ENCODE measurements around the gene SPTLC1. TPM values are rescaled to one million over a fixed set of nuclear protein-coding genes. Genes with fewer than 3 reads are reported as not detected.

The SPTLC1 gene
- total and polyA plus RNA-seq, 4 experiments from 2014 or later, result 45.6 to 57.9 (median 56.8) TPM

DNA sequence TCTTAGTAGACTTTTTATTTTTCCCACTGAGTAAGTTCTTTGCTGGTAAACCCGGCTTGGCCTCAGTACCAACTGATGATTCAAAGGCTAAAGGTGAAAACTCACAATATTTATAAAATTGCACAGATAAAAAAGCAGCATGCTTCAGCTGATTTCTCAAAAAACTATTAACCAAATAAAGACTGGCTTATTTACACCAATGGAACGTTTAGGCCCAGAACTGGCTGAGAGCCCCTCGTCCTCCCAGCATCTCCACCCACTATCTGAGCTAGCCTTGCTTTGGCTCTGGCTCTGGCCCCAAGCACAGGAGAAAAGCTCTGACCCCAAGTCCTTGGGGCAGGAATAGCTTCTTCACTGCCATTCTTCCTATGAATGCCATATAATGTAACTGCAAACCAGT, 68.5 kb downstream of the SPTLC1 start:
- no peak for DNase-seq
- intact Hi-C loops (cut with micrococcal nuclease), result no loop called here
- H3K27me3 Mint-ChIP-seq, result no peaks in the 10 kb centered on the region
- CTCF ChIA-PET (ENCODE audit: partially characterized antibody), result no interaction called here
- Histone ChIP-seq H3K9me3 (ENCODE audit: control insufficient read depth in 1 of 2, low read length in 2 of 2) (peaks cover 0 to 4% of the 10 kb centered on the region in 2 donors), H3K4me3 (ENCODE audit: low read length in 2 of 2) (no peak overlapping the region), H3K36me3 (ENCODE audit: insufficient read depth, low read length) (peaks cover 70% of the 10 kb centered on the region), H3K27me3 (ENCODE audit: insufficient read depth, low read length) (no peaks in the 10 kb centered on the region), H3K27ac (ENCODE audit: low read depth, low read length) (no peak overlapping the region), H3K4me1 (ENCODE audit: insufficient read depth, low read length) (no peaks in the 10 kb centered on the region)
- H3K9me3 Mint-ChIP-seq, result peaks cover 7 to 28% (median 20%) of the 10 kb centered on the region in 8 donors
- no peak overlapping the region for H3K4me3 Mint-ChIP-seq
- no peaks in the 10 kb centered on the region for H3K4me1 Mint-ChIP-seq
- no peak overlapping the region for H3K27ac Mint-ChIP-seq
- H3K36me3 Mint-ChIP-seq, result peaks cover 91% of the 10 kb centered on the region in 2 donors
- POLR2A ChIA-PET (ENCODE audit: partially characterized antibody), result no interaction called here

DNA sequence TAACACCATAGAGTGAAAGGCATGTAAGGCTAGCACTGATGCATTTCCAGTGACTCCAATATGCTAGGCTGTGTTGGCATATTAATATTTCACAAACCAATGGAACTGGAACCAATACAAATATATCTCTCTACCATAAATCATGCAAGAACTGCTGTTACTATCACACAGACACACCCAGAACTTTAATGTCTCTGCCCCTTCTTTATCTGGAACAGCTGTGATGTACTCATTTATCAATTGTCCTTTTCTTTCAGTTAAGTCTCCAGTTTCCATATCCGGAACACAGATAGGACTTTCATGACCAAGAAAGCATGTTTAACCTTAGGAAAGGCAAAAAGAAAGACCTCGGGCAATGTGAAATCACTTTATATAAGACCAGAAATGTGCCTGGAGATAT, 70.3 kb downstream of the SPTLC1 start:
- Mint-ChIP-seq H3K9me3 (peaks cover 7 to 29% (median 20%) of the 10 kb centered on the region in 8 donors), H3K27me3 (no peaks in the 10 kb centered on the region), H3K4me3 (no peak overlapping the region), H3K27ac (no peak overlapping the region), H3K4me1 (no peaks in the 10 kb centered on the region), H3K36me3 (peaks cover 81 to 85% of the 10 kb centered on the region in 2 donors)
- CTCF ChIA-PET (ENCODE audit: partially characterized antibody), result no interaction called here
- POLR2A ChIA-PET (ENCODE audit: partially characterized antibody), result interaction anchor here (0.9 kb wide), 1 partner anchor 14 kb away, joined by 3 read pairs; no protein-coding TSS in a partner anchor
- no peak for DNase-seq
- H3K27me3 ChIP-seq (ENCODE audit: insufficient read depth, low read length), result no peaks in the 10 kb centered on the region
- H3K9me3 ChIP-seq (ENCODE audit: control insufficient read depth in 1 of 2, low read length in 2 of 2), result peaks cover 0 to 4% of the 10 kb centered on the region in 2 donors
- no peak overlapping the region for H3K4me3 ChIP-seq (ENCODE audit: low read length in 2 of 2)
- intact Hi-C loops (cut with micrococcal nuclease), result no loop called here
- H3K36me3 ChIP-seq (ENCODE audit: insufficient read depth, low read length), result peaks cover 65% of the 10 kb centered on the region
- no peaks in the 10 kb centered on the region for H3K4me1 ChIP-seq (ENCODE audit: insufficient read depth, low read length)
- H3K27ac ChIP-seq (ENCODE audit: low read depth, low read length), result no peak overlapping the region

DNA sequence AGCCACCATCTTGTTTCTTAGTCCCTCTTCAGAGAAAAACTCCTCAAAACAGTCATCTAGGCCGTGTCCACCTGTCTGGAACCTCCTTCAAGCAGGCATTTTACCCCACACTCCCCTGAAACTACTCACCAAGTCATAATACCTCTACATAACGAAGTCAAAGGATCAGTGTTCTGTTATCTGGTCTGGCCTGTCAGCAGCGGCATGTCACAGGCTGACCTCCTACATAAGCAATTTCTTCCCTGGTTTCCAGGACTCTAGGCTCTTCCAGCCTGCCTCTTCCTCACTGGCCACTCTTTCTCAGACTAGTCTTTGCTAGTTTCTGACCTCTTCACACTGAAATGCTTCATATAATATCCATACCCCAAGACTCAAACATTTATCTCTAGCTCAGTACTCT, 72.2 kb downstream of the SPTLC1 start:
- H3K27ac ChIP-seq (ENCODE audit: low read depth, low read length), result no peak overlapping the region
- no peak overlapping the region for H3K4me3 ChIP-seq (ENCODE audit: low read length in 2 of 2)
- no peak for DNase-seq
- no peak overlapping the region for H3K27ac Mint-ChIP-seq
- peaks cover 7 to 29% (median 20%) of the 10 kb centered on the region in 8 donors for H3K9me3 Mint-ChIP-seq
- POLR2A ChIA-PET (ENCODE audit: partially characterized antibody), result no interaction called here
- peaks cover 77 to 79% of the 10 kb centered on the region in 2 donors for H3K36me3 Mint-ChIP-seq
- no peaks in the 10 kb centered on the region for H3K4me1 ChIP-seq (ENCODE audit: insufficient read depth, low read length)
- no peaks in the 10 kb centered on the region for H3K4me1 Mint-ChIP-seq
- H3K27me3 ChIP-seq (ENCODE audit: insufficient read depth, low read length), result no peaks in the 10 kb centered on the region
- intact Hi-C loops (cut with micrococcal nuclease), result no loop called here
- peaks cover 51% of the 10 kb centered on the region for H3K36me3 ChIP-seq (ENCODE audit: insufficient read depth, low read length)
- no peaks in the 10 kb centered on the region for H3K27me3 Mint-ChIP-seq
- peaks cover 0 to 4% of the 10 kb centered on the region in 2 donors for H3K9me3 ChIP-seq (ENCODE audit: control insufficient read depth in 1 of 2, low read length in 2 of 2)
- CTCF ChIA-PET (ENCODE audit: partially characterized antibody), result no interaction called here
- H3K4me3 Mint-ChIP-seq, result no peak overlapping the region

DNA sequence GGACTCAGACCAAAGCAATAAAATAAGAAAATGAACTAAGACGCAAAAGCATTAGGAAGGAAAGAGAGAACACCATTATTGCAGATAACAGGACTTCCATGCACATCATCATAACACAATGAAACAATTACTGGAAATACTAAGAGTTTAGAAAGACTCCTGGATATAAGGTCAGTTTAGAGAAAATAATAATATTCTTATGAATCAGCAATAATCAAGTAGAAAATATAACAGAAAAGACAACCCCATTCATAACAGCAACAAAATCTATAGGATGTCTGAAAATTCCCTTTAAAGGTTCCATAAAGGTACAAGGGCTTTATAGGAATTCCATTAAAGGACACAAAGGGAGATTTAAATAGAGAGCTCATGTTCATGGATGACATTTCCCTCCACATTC, 73.0 kb downstream of the SPTLC1 start:
- H3K9me3 ChIP-seq (ENCODE audit: control insufficient read depth in 1 of 2, low read length in 2 of 2), result peaks cover 0 to 4% of the 10 kb centered on the region in 2 donors
- DNase-seq, result no peak
- H3K9me3 Mint-ChIP-seq, result peaks cover 7 to 29% (median 20%) of the 10 kb centered on the region in 8 donors
- ChIA-PET CTCF (ENCODE audit: partially characterized antibody) (no interaction called here), POLR2A (ENCODE audit: partially characterized antibody) (no interaction called here)
- no peak overlapping the region for H3K27ac Mint-ChIP-seq
- no peaks in the 10 kb centered on the region for H3K27me3 Mint-ChIP-seq
- no peak overlapping the region for H3K27ac ChIP-seq (ENCODE audit: low read depth, low read length)
- H3K4me1 Mint-ChIP-seq, result no peaks in the 10 kb centered on the region
- no peaks in the 10 kb centered on the region for H3K27me3 ChIP-seq (ENCODE audit: insufficient read depth, low read length)
- peaks cover 53% of the 10 kb centered on the region for H3K36me3 ChIP-seq (ENCODE audit: insufficient read depth, low read length)
- no peaks in the 10 kb centered on the region for H3K4me1 ChIP-seq (ENCODE audit: insufficient read depth, low read length)
- intact Hi-C loops (cut with micrococcal nuclease), result no loop called here
- H3K4me3 Mint-ChIP-seq, result no peak overlapping the region
- H3K4me3 ChIP-seq (ENCODE audit: low read length in 2 of 2), result no peak overlapping the region
- H3K36me3 Mint-ChIP-seq, result peaks cover 76 to 81% of the 10 kb centered on the region in 2 donors

DNA sequence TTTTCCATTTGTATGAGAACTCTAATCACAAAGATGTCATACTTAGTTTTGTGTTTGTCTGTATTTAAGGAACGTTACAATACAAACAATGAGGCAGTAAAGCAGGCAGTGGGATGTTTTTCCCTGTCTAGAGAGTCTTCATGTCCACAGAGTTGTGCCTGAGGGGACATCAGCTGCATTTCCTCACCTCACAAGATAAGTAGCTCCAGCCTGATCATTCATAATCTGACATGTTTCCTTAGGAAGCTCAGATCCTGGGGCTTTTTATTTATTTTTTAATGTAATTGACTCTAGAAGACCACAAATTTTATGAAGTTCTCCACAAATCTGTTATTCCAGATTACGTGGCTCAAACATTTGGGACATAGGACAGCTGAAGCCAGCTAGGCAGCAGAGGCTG, 78.5 kb downstream of the SPTLC1 start:
- H3K36me3 ChIP-seq (ENCODE audit: insufficient read depth, low read length), result peaks cover 30% of the 10 kb centered on the region
- Mint-ChIP-seq H3K36me3 (peaks cover 71 to 74% of the 10 kb centered on the region in 2 donors), H3K27me3 (no peaks in the 10 kb centered on the region), H3K27ac (no peak overlapping the region), H3K4me3 (no peak overlapping the region), H3K4me1 (no peaks in the 10 kb centered on the region), H3K9me3 (peaks cover 0 to 3% (median under 1%) of the 10 kb centered on the region in 8 donors)
- no peaks in the 10 kb centered on the region for H3K4me1 ChIP-seq (ENCODE audit: insufficient read depth, low read length)
- no peaks in the 10 kb centered on the region for H3K27me3 ChIP-seq (ENCODE audit: insufficient read depth, low read length)
- DNase-seq, result no peak
- POLR2A ChIA-PET (ENCODE audit: partially characterized antibody), result no interaction called here
- CTCF ChIA-PET (ENCODE audit: partially characterized antibody), result interaction anchor here (1.5 kb wide), 1 partner anchor 278 kb away, joined by 3 read pairs; no protein-coding TSS in a partner anchor
- no peaks in the 10 kb centered on the region for H3K9me3 ChIP-seq (ENCODE audit: control insufficient read depth in 1 of 2, low read length in 2 of 2)
- H3K27ac ChIP-seq (ENCODE audit: low read depth, low read length), result no peak overlapping the region
- intact Hi-C loops (cut with micrococcal nuclease), result no loop called here
- no peak overlapping the region for H3K4me3 ChIP-seq (ENCODE audit: low read length in 2 of 2)

DNA sequence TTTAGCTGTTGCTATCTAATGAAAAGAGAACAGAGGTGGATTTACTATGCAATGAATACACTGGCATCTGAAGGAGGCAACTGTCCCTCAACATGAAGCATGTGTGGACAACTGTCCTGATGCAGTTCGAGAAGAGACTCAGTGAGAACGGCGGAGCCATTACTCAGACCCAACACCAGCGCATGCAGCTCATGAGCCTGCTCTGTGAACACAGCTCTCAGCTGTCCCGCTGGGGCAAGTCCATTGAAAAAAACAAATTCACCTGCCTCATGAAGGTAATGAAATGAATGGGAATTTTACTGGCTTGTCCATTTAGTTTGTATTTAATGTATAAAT, 78.8 kb downstream of the SPTLC1 start:
- Mint-ChIP-seq H3K27me3 (no peaks in the 10 kb centered on the region), H3K36me3 (peaks cover 68 to 74% of the 10 kb centered on the region in 2 donors), H3K9me3 (peaks cover 0 to under 1% (median 0%) of the 10 kb centered on the region in 8 donors), H3K4me1 (no peaks in the 10 kb centered on the region), H3K4me3 (no peak overlapping the region), H3K27ac (no peak overlapping the region)
- H3K9me3 ChIP-seq (ENCODE audit: control insufficient read depth in 1 of 2, low read length in 2 of 2), result no peaks in the 10 kb centered on the region
- ChIA-PET CTCF (ENCODE audit: partially characterized antibody) (interaction anchor here (1.5 kb wide), 1 partner anchor 278 kb away, joined by 3 read pairs; no protein-coding TSS in a partner anchor), POLR2A (ENCODE audit: partially characterized antibody) (no interaction called here)
- no peak overlapping the region for H3K27ac ChIP-seq (ENCODE audit: low read depth, low read length)
- no peak overlapping the region for H3K4me3 ChIP-seq (ENCODE audit: low read length in 2 of 2)
- intact Hi-C loops (cut with micrococcal nuclease), result no loop called here
- H3K36me3 ChIP-seq (ENCODE audit: insufficient read depth, low read length), result peaks cover 29% of the 10 kb centered on the region
- DNase-seq, result no peak
- H3K27me3 ChIP-seq (ENCODE audit: insufficient read depth, low read length), result no peaks in the 10 kb centered on the region
- H3K4me1 ChIP-seq (ENCODE audit: insufficient read depth, low read length), result no peaks in the 10 kb centered on the region

DNA sequence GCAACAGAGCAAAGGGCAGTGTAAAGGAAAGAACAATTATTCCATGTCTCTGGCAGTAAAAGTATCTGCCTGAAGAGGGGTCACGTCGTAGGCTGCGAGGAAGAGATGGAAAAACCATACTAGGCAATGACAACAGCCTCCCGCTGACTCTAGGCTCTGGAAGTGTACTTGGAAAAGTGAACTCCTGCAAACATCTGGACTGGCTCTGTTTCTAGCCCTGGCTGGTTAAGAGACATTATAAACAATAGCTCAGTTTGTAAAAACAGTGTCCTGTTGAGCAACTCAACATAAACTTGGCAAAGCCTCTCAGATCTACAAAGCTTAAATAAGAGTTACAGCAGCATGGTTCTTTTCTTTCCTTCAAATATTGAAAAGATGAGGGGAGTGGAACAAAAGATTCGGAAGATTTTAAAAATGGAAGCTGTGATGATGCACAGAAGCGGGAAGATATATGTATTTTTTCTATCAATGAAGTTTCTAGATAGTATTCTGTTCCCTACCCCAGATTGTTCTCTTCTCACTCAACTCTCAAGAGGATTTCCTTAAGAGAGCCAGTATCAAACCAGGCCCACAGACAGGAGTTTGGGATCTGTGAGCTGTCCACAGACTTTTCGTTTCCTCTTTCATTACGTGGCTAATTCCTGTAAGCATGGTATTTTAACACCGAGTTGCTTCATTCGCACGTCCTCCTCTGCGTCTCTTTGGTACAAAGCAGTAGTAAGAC, 79.4 kb downstream of the SPTLC1 start:
- peaks cover 29% of the 10 kb centered on the region for H3K36me3 ChIP-seq (ENCODE audit: insufficient read depth, low read length)
- POLR2A ChIA-PET (ENCODE audit: partially characterized antibody), result no interaction called here
- H3K36me3 Mint-ChIP-seq, result peaks cover 65 to 73% of the 10 kb centered on the region in 2 donors

More for the DNA sequence above, 79.4 kb downstream of the SPTLC1 start:
- no peaks in the 10 kb centered on the region for H3K9me3 ChIP-seq (ENCODE audit: control insufficient read depth in 1 of 2, low read length in 2 of 2)
- Mint-ChIP-seq H3K27me3 (no peaks in the 10 kb centered on the region), H3K4me1 (no peaks in the 10 kb centered on the region), H3K27ac (peak overlapping the region in 1 of 7 donors; percentile 36), H3K4me3 (no peak overlapping the region), H3K9me3 (no peaks in the 10 kb centered on the region)
- no peak for DNase-seq
- intact Hi-C loops (cut with micrococcal nuclease), result no loop called here
- no peak overlapping the region for H3K4me3 ChIP-seq (ENCODE audit: low read length in 2 of 2)
- no peaks in the 10 kb centered on the region for H3K4me1 ChIP-seq (ENCODE audit: insufficient read depth, low read length)
- CTCF ChIA-PET (ENCODE audit: partially characterized antibody), result interaction anchor here (1.5 kb wide), 1 partner anchor 277 kb away, joined by 3 read pairs; no protein-coding TSS in a partner anchor
- no peaks in the 10 kb centered on the region for H3K27me3 ChIP-seq (ENCODE audit: insufficient read depth, low read length)
- H3K27ac ChIP-seq (ENCODE audit: low read depth, low read length), result no peak overlapping the region

Data from CD4-positive, alpha-beta memory T cell (primary cell).